AG09309 (cell line): ENCODE results near the gene USP28.
A peak's percentile ranks its signal among the peaks of the same experiment; 100 is the strongest.
"Not testable (repeated sequence)": the region's sequence is repeated elsewhere in the genome, so short reads cannot be mapped to it uniquely, and the experiment has no call there.

Experiments
- DNase-seq: peaks from one replicate; pipeline ENCODE4 v3.0.0-alpha.2; 2010; ENCODE audit warnings: low read depth
- H3K4me3 ChIP-seq: 2 replicates; pipeline ENCODE4 v1.5.1; 2011; ENCODE audit warnings: mild to moderate bottlenecking, low read depth, low read length, moderate library complexity; ENCODE audit not compliant: control insufficient read depth
- TF ChIP-seq, protein P1 (sequence below): IDR thresholded peaks from 2 replicates; pipeline ENCODE4 v1.5.1; 2011; ENCODE audit warnings: mild to moderate bottlenecking, low read depth, low read length, inconsistent platforms; ENCODE audit not compliant: insufficient read depth, control insufficient read depth; ENCODE audit errors: missing control alignments

Gene USP28, protein sequence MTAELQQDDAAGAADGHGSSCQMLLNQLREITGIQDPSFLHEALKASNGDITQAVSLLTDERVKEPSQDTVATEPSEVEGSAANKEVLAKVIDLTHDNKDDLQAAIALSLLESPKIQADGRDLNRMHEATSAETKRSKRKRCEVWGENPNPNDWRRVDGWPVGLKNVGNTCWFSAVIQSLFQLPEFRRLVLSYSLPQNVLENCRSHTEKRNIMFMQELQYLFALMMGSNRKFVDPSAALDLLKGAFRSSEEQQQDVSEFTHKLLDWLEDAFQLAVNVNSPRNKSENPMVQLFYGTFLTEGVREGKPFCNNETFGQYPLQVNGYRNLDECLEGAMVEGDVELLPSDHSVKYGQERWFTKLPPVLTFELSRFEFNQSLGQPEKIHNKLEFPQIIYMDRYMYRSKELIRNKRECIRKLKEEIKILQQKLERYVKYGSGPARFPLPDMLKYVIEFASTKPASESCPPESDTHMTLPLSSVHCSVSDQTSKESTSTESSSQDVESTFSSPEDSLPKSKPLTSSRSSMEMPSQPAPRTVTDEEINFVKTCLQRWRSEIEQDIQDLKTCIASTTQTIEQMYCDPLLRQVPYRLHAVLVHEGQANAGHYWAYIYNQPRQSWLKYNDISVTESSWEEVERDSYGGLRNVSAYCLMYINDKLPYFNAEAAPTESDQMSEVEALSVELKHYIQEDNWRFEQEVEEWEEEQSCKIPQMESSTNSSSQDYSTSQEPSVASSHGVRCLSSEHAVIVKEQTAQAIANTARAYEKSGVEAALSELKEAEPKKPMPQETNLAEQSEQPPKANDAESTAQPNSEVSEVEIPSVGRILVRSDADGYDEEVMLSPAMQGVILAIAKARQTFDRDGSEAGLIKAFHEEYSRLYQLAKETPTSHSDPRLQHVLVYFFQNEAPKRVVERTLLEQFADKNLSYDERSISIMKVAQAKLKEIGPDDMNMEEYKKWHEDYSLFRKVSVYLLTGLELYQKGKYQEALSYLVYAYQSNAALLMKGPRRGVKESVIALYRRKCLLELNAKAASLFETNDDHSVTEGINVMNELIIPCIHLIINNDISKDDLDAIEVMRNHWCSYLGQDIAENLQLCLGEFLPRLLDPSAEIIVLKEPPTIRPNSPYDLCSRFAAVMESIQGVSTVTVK

DNA sequence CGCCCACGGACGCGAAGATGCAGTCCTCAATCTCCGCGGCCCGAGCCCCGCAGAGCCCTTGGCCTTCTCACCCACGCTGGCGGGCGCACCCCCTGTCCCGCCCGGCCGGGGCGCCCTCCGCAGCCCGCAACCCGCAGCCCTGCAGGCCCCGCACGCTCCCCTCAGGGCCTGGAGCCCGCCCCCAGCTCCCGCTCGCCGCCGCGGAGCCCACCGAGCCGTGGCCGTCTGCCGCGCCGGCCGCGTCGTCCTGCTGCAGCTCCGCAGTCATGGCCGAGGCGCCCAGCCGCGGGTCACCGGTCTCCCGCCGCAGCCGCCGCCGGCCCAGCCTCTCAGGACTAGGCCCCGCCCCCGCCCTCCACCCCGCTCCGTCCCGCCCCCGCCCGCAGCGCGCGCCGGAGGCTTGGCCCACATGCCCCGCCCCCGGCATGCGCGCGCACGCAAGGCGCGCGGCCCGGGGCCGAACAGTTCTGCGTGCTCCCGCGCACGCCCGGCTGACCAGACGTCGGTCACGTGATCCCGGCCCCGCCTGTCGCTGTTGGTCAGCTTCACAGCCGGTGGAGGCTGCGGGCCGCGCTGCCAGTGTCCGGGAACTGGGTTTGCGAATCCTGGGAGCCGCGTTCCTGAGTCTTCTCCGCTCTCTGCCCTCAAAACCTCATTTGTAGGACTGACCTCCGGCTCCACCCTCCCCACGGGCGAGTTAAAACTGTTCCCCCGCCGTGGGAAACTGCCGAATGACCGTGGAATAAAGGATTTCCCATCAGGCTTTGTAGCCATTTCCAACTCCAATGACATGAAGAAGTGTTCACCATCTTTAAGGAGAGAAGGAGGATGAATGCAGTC is at the start of gene USP28:
USP28 (minus strand) TSS at position 339 of the 840 bp plus-strand sequence; CDS start at position 268, 71 bp downstream.
- TF ChIP-seq, protein P1, sequence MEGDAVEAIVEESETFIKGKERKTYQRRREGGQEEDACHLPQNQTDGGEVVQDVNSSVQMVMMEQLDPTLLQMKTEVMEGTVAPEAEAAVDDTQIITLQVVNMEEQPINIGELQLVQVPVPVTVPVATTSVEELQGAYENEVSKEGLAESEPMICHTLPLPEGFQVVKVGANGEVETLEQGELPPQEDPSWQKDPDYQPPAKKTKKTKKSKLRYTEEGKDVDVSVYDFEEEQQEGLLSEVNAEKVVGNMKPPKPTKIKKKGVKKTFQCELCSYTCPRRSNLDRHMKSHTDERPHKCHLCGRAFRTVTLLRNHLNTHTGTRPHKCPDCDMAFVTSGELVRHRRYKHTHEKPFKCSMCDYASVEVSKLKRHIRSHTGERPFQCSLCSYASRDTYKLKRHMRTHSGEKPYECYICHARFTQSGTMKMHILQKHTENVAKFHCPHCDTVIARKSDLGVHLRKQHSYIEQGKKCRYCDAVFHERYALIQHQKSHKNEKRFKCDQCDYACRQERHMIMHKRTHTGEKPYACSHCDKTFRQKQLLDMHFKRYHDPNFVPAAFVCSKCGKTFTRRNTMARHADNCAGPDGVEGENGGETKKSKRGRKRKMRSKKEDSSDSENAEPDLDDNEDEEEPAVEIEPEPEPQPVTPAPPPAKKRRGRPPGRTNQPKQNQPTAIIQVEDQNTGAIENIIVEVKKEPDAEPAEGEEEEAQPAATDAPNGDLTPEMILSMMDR = peak; percentile 2
- peak; percentile 80 for DNase-seq
- H3K4me3 ChIP-seq = peak within 1 kb of the TSS; percentile 78

DNA sequence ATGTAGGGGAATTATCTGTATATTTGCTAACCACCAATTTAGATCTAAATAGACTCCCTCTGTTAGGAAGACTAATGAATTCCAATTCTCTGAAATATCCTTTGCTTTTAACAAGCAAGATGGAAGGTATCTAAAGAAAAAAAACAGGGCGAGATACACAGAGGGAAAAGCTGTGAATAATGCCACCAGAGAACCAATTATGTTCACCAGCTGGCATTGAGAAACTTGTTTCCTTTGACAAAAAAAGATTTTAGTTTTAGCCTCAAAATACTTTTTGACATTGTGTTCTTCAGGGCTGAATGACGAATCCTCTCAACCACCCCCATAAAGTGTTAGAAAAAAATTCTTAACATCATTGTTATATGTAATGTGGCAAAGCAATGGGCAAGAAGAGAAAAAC is 48.2 kb upstream of the USP28 start:
- TF ChIP-seq, protein P1 = no peak
- H3K4me3 ChIP-seq = no peak overlapping the region
- DNase-seq = no peak

DNA sequence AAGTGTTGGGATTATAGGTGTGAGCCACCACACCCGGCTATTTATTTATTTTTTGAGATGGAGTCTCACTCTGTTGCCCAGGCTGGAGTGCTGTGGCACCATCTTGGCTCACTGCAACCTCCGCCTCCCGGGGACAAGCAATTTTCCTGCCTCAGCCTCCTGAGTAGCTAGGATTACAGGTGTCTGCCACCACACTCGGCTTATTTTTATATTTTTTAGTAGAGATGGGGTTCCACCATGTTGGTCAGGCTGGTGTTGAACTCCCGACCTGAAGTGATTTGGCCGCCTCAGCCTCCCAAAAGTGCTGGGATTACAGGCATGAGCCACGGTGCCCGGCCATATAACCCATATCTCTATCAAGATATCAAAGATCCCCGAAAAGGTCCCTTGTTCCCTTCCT is 36.1 kb upstream of the USP28 start:
- not testable (repeated sequence) for DNase-seq, H3K4me3 ChIP-seq

DNA sequence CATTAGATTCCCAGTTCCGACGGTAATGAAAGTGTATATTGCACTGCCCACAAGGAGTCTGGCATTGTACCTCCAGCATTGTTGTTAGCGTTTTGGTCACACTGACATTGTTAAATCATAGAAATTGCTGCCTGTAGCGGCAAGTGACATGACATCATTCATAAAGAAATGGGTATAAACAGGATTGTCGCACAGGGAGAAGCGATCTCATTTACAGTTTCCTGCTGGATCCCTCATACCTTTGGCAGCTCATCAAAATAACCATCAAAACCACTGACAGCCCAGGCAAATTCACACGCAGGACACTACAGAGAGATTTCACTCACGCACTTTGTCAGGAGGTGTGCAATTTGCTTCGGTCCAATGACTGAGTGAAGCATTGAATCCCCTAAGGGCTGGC is 32.7 kb upstream of the USP28 start:
- no peak overlapping the region for H3K4me3 ChIP-seq
- TF ChIP-seq, protein P1 = no peak
- no peak for DNase-seq

DNA sequence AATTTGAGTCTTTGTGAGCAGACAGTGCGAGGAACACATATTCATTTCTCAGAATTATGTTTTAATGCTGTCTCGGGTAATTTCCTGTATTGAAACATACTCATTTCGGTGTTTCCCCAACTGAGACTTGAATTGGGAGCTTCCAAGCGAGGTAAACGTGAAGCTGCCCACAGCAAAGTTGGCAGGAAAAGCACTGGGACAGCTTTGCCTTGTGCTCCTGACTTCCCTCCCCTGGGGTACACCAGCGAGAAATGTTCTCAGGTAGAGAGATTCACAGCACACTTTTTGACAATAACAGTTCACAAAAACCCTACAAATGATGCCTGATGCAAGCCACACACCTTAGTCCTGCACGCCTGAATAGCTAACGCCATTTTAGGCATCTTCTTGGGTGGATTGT is 32.3 kb upstream of the USP28 start:
- H3K4me3 ChIP-seq = no peak overlapping the region
- no peak for DNase-seq
- TF ChIP-seq, protein P1 = no peak

DNA sequence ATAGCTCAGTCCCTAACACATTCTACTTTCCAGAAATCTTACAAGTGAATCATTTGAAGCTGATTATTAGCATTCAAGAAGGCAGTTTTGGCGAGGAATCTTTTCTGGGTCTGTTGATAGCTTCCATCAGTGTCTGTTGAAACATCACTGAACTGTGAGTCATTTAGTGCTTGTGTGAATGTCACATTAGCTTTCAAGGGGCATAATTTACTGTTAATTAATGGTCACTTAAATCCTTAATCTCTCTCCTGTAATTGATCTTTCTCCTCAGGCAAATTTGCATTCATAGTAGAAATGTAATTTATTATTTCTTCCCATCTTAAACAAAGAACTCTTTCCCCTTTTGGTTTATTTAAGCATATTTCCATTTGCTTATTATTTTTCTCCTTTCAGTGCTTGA is 31.8 kb upstream of the USP28 start:
- no peak overlapping the region for H3K4me3 ChIP-seq
- DNase-seq = no peak
- TF ChIP-seq, protein P1 = no peak
